HCT116 (cell line): ENCODE measurements around the gene LMOD3. TPM values are rescaled to one million over a fixed set of nuclear protein-coding genes. Genes with fewer than 3 reads are reported as not detected.

Experiments
- ATAC-seq: fragments of 200-7000 bp; cut with Tn5 transposase; 2 replicates; pipeline ENCODE4 v1.9.1; 2020; ENCODE audit warnings: mild to moderate bottlenecking, moderate library complexity
- BruUV-seq: library from RNA; stranded (reverse); fragments of 400-500 nt; replicated peaks from 2 replicates; lab custom pipeline; 2021; lab: Mats Ljungman, UMichigan
- CTCF ChIA-PET: fragments of 300-600 bp; sonication (Branson Sonifier 250); formaldehyde crosslinking; loops from one replicate; lab custom pipeline; 2021; ENCODE audit warnings: antibody characterized with exemption; lab: Charles Lee
- POLR2A ChIA-PET: fragments of 300-600, 350-600 bp; sonication (Branson Sonifier 250); formaldehyde crosslinking; loops from one replicate; lab custom pipeline; 2021; ENCODE audit warnings: antibody characterized with exemption; lab: Charles Lee
- RAD21 ChIA-PET, 2 experiments: fragments of 300-600 bp; sonication (Branson Sonifier 250); formaldehyde crosslinking; loops; one replicate each; lab custom pipeline; 2023; ENCODE audit warnings: low total read pairs in 2 of 2; ENCODE audit not compliant: uncharacterized antibody in 2 of 2, unreplicated experiment in 2 of 2, low non-redundant PET in 1 of 2; lab: Charles Lee
- DNase-seq: peaks from one replicate; pipeline ENCODE4 v3.0.0-alpha.2; 2010; ENCODE audit warnings: low read depth, low spot score
- H2AFZ ChIP-seq: fragments of 200-600 bp; shearing (Covaris generic), sonication (generic); 2 replicates; pipeline ENCODE4 v1.6.1; 2017; ENCODE audit warnings: low read depth, mixed run types, mixed read lengths, antibody characterized with exemption, low read length; ENCODE audit not compliant: poor library complexity, severe bottlenecking
- H3K27ac ChIP-seq: 2 replicates; pipeline ENCODE4 v1.5.1; 2012; ENCODE audit warnings: low read depth, low read length
- H3K27me3 ChIP-seq: fragments of 200-600 bp; sonication (generic); 2 replicates; pipeline ENCODE4 v1.6.1; 2016; ENCODE audit warnings: mixed run types, low read length, mixed read lengths; ENCODE audit not compliant: insufficient read depth
- H3K36me3 ChIP-seq, 2 experiments: fragments of 200-500 bp in 1 of 2; fragments of 200-600 bp in 1 of 2; sonication (Bioruptor generic) in 1 of 2; sonication (generic) in 1 of 2; 2 replicates each; pipeline versions ENCODE4 v1.5.1 to v1.6.1; 2014 to 2016; ENCODE audit warnings: low read length in 2 of 2, inconsistent platforms in 1 of 2, mixed read lengths in 1 of 2, mixed run types in 1 of 2; ENCODE audit not compliant: insufficient read depth in 2 of 2, control insufficient read depth in 1 of 2
- H3K4me1 ChIP-seq, 2 experiments: fragments of 200-600 bp in 1 of 2; sonication (generic) in 1 of 2; 2 replicates each; pipeline versions ENCODE4 v1.5.1 to v1.6.1; 2012 to 2017; ENCODE audit warnings: low read length in 2 of 2, inconsistent platforms in 1 of 2, mild to moderate bottlenecking in 1 of 2, mixed read lengths in 1 of 2, mixed run types in 1 of 2, moderate library complexity in 1 of 2; ENCODE audit not compliant: insufficient read depth in 2 of 2, control insufficient read depth in 1 of 2
- H3K4me2 ChIP-seq: fragments of 200-600 bp; sonication (generic); 2 replicates; pipeline ENCODE4 v1.6.1; 2017; ENCODE audit warnings: mixed run types, low read length, mixed read lengths
- H3K4me3 ChIP-seq, 2 experiments: fragments of 200-600 bp in 1 of 2; sonication (generic) in 1 of 2; replicated peaks in 1 of 2; 2 replicates each; pipeline ENCODE4 v1.5.1; 2011 to 2016; ENCODE audit warnings: low read length in 2 of 2, control low read depth in 1 of 2, low read depth in 1 of 2, mild to moderate bottlenecking in 1 of 2, mixed read lengths in 1 of 2, mixed run types in 1 of 2
- H3K79me2 ChIP-seq: fragments of 200-600 bp; sonication (generic); 2 replicates; pipeline ENCODE4 v1.6.1; 2017; ENCODE audit warnings: mild to moderate bottlenecking, mixed run types, low read length, moderate library complexity, mixed read lengths; ENCODE audit not compliant: insufficient read depth
- H3K9ac ChIP-seq: fragments of 200-600 bp; sonication (generic); 2 replicates; pipeline ENCODE4 v1.6.1; 2016; ENCODE audit warnings: low read length, mixed read lengths
- H3K9me2 ChIP-seq: fragments of 200-600 bp; sonication (generic), shearing (Covaris generic); 2 replicates; pipeline ENCODE4 v1.6.1; 2017; ENCODE audit warnings: mixed run types, mild to moderate bottlenecking, moderate library complexity; ENCODE audit not compliant: insufficient read depth
- H3K9me3 ChIP-seq, 2 experiments: fragments of 200-500 bp in 1 of 2; fragments of 200-600 bp in 1 of 2; sonication (Bioruptor generic) in 1 of 2; sonication (generic) in 1 of 2; 2 replicates each; pipeline ENCODE4 v1.6.1; 2014 to 2017; ENCODE audit warnings: low read length in 2 of 2, mixed read lengths in 2 of 2, inconsistent platforms in 1 of 2, low read depth in 1 of 2, mild to moderate bottlenecking in 1 of 2, mixed run types in 1 of 2, moderate library complexity in 1 of 2; ENCODE audit not compliant: control insufficient read depth in 1 of 2, insufficient read depth in 1 of 2
- H4K20me1 ChIP-seq: fragments of 200-600 bp; sonication (generic), shearing (Covaris generic); 2 replicates; pipeline ENCODE4 v1.6.1; 2017; ENCODE audit warnings: mixed run types, mild to moderate bottlenecking, moderate library complexity; ENCODE audit not compliant: insufficient read depth
- ATF3 ChIP-seq: IDR thresholded peaks from 2 replicates; pipeline ENCODE4 v1.6.1; 2012
- CBX3 ChIP-seq: IDR thresholded peaks from 2 replicates; pipeline ENCODE4 v1.6.1; 2012; ENCODE audit warnings: low read depth
- CEBPB ChIP-seq: IDR thresholded peaks from 2 replicates; pipeline ENCODE4 v1.6.1; 2012; ENCODE audit warnings: low read depth
- CTCF ChIP-seq, 3 experiments: fragments of 200-600 bp in 1 of 3; sonication (generic) in 1 of 3; IDR thresholded peaks in 2 of 3; conservative IDR thresholded peaks in 1 of 3; 2 replicates each; pipeline ENCODE4 v1.5.1; 2012 to 2017; ENCODE audit warnings: low read depth in 2 of 3, low read length in 2 of 3, antibody characterized with exemption in 1 of 3, borderline replicate concordance in 1 of 3, control low read depth in 1 of 3, mild to moderate bottlenecking in 1 of 3, mixed read lengths in 1 of 3, mixed run types in 1 of 3, moderate library complexity in 1 of 3; ENCODE audit not compliant: insufficient read depth in 1 of 3
- EGR1 ChIP-seq: IDR thresholded peaks from 2 replicates; pipeline ENCODE4 v1.6.1; 2012; ENCODE audit warnings: low read depth
- ELF1 ChIP-seq: IDR thresholded peaks from 2 replicates; pipeline ENCODE4 v1.6.1; 2012; ENCODE audit warnings: low read depth, borderline replicate concordance
- EZH2phosphoT487 ChIP-seq: fragments of 200-600 bp; IDR thresholded peaks from 2 replicates; pipeline ENCODE4 v1.6.1; 2018; ENCODE audit warnings: antibody characterized with exemption, borderline replicate concordance
- FOSL1 ChIP-seq: IDR thresholded peaks from 2 replicates; pipeline ENCODE4 v1.6.1; 2012; ENCODE audit warnings: low read depth
- JUND ChIP-seq: IDR thresholded peaks from 2 replicates; pipeline ENCODE4 v1.6.1; 2012
- MAX ChIP-seq: IDR thresholded peaks from 2 replicates; pipeline ENCODE4 v1.6.1; 2012
- POLR2A ChIP-seq: IDR thresholded peaks from 2 replicates; pipeline ENCODE4 v1.7.0; 2011; ENCODE audit warnings: borderline replicate concordance; ENCODE audit not compliant: insufficient read depth, insufficient read length; ENCODE audit errors: extremely low read depth
- RAD21 ChIP-seq: IDR thresholded peaks from 2 replicates; pipeline ENCODE4 v1.6.1; 2012; ENCODE audit warnings: low read depth, mild to moderate bottlenecking
- SIN3A ChIP-seq: IDR thresholded peaks from 2 replicates; pipeline ENCODE4 v1.6.1; 2012; ENCODE audit warnings: low read depth
- SP1 ChIP-seq: IDR thresholded peaks from 2 replicates; pipeline ENCODE4 v1.6.1; 2012; ENCODE audit warnings: low read depth
- SRF ChIP-seq: IDR thresholded peaks from 2 replicates; pipeline ENCODE4 v1.6.1; 2012; ENCODE audit warnings: low read depth
- TCF7L2 ChIP-seq: IDR thresholded peaks from 2 replicates; pipeline ENCODE4 v1.7.0; 2011; ENCODE audit warnings: borderline replicate concordance, inconsistent platforms; ENCODE audit not compliant: insufficient read depth, insufficient read length; ENCODE audit errors: extremely low read depth
- YY1 ChIP-seq: IDR thresholded peaks from 2 replicates; pipeline ENCODE4 v1.6.1; 2011; ENCODE audit warnings: low read length, low read depth, moderate library complexity, mild to moderate bottlenecking; ENCODE audit not compliant: insufficient replicate concordance; ENCODE audit errors: extremely low read depth
- ZFX ChIP-seq: fragments of 450-650 bp; IDR thresholded peaks from 2 replicates; pipeline ENCODE4 v1.6.1; 2017
- ZNF274 ChIP-seq: fragments of 200-500 bp; sonication (Bioruptor generic); IDR thresholded peaks from 2 replicates; pipeline ENCODE4 v1.6.1; 2014; ENCODE audit warnings: mild to moderate bottlenecking, low read depth, low read length, inconsistent platforms
- intact Hi-C: fragments of 100-400 bp; cut with micrococcal nuclease; formaldehyde crosslinking; loops from 2 replicates; pipeline ENCODE4 v1.10.0; 2022
- total RNA-seq: library from RNA; stranded (reverse); gene quantifications from one replicate; pipeline ENCODE4 v1.2.1, GENCODE V29; 2021; ENCODE audit not compliant: unreplicated experiment
- TF ChIP-seq, protein P1 (sequence below): IDR thresholded peaks from 2 replicates; pipeline ENCODE4 v1.6.1; 2011; ENCODE audit warnings: mild to moderate bottlenecking, low read length, moderate library complexity; ENCODE audit not compliant: insufficient replicate concordance; ENCODE audit errors: extremely low read depth

The LMOD3 gene
- total RNA-seq, 1 experiment from 2014 or later, result not detected

DNA sequence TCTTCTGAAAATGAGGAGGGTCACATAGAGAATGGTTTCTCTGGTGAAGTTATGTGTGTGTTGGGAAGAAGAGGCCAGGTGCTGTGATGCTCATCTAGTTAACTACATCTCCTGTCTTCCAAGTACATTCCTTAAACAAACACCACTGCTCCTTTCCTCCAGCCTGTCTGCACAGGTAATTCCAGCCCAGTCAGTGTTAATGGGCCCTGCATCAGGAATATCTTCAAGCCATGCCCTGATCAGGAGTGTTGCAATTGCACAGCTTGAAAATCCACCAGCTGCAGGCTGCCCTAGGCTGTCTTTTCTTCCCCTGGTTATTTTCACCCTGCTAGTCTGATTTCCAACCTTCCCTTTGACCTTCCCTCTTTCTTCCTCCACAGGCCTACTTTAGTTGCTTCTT lies 41.9 kb upstream of the LMOD3 start:
- ChIA-PET POLR2A (no interaction called here), CTCF (interaction anchor here (4.9 kb wide), 1 partner anchor 141 kb away, joined by 63 read pairs; no protein-coding TSS in a partner anchor), RAD21 (no interaction called here)
- DNase-seq, result no peak
- H2AFZ ChIP-seq, result no peak overlapping the region
- no peaks in the 10 kb centered on the region for H4K20me1 ChIP-seq
- TF ChIP-seq, protein P1, sequence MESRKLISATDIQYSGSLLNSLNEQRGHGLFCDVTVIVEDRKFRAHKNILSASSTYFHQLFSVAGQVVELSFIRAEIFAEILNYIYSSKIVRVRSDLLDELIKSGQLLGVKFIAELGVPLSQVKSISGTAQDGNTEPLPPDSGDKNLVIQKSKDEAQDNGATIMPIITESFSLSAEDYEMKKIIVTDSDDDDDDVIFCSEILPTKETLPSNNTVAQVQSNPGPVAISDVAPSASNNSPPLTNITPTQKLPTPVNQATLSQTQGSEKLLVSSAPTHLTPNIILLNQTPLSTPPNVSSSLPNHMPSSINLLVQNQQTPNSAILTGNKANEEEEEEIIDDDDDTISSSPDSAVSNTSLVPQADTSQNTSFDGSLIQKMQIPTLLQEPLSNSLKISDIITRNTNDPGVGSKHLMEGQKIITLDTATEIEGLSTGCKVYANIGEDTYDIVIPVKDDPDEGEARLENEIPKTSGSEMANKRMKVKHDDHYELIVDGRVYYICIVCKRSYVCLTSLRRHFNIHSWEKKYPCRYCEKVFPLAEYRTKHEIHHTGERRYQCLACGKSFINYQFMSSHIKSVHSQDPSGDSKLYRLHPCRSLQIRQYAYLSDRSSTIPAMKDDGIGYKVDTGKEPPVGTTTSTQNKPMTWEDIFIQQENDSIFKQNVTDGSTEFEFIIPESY, result no peak
- TF ChIP-seq POLR2A (no peak), ELF1 (no peak), RAD21 (no peak), CEBPB (no peak), ZNF274 (no peak), TCF7L2 (no peak), CTCF (IDR thresholded peaks at IDR 0.05 in 2 of 3, conservative IDR thresholded peaks at IDR 0.05 in 1 of 3; ENCODE audit: borderline replicate concordance in 1 of 3, insufficient read depth in 1 of 3, low read depth in 2 of 3, low read length in 2 of 3) (no peak), SIN3A (no peak), EGR1 (no peak), FOSL1 (no peak), JUND (no peak), MAX (no peak), EZH2phosphoT487 (no peak), SRF (no peak), ZFX (no peak), SP1 (no peak), CBX3 (no peak), YY1 (no peak), ATF3 (no peak)
- intact Hi-C loops, result no loop called here
- H3K4me3 ChIP-seq, result no peak overlapping the region
- no peak for ATAC-seq
- no peak overlapping the region for H3K9ac ChIP-seq
- no peaks in the 10 kb centered on the region for H3K27me3 ChIP-seq
- no peaks in the 10 kb centered on the region for H3K9me2 ChIP-seq
- no peaks in the 10 kb centered on the region for H3K4me1 ChIP-seq
- no peaks in the 10 kb centered on the region for H3K9me3 ChIP-seq
- no peak overlapping the region for H3K27ac ChIP-seq
- H3K79me2 ChIP-seq, result no peaks in the 10 kb centered on the region
- BruUV-seq, result no TSS peak
- no peaks in the 10 kb centered on the region for H3K36me3 ChIP-seq
- no peak overlapping the region for H3K4me2 ChIP-seq
